Activated naive CD8-positive, alpha-beta T cell treated with anti-CD3 and anti-CD28 coated beads, Interleukin-2, amount 50 U/mL, for 16 hours (primary cell): Measurements from ENCODE around the gene GUCA1C.

Experiments
- DNase-seq: peaks from one replicate; pipeline ENCODE4 v3.0.0-alpha.2; 2020; ENCODE audit warnings: low read depth, low spot score

The GUCA1C gene

DNA sequence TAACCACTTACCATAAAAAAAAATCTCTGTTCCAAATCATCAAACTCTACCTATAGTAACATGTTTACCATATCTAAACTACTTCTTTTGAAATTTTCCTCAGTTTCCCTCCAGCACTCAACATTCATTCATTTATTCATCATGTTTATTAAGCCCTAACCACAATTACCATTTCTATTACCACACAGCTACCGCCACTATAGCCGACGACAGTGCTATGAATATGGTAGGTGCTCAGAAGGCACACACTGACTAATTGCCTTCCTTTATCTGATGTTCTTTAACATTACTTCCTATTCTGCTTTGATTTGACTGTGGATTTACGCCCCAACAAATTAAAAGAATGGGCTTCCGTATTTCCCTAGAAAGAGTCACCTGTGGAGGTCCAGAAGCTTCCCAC is 43.9 kb downstream of the GUCA1C start:
- DNase-seq: no peak

DNA sequence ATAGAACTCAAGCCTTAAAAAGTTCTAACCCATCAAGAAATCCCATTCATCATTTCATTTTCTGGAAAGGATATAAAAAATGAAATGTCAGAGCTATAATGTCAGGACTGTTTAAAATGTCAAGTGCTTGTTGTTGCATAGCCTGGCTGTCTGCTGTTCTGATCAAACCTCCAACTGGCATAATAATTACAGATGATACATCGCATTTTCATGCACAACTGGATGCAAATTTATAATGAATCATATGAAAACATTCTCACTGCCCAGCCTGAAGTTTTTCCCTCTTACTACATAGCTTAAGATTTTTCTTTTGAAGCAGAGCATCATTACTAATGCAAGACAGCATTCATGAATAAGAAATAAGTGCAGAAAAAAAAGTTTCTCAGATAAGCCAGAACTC is 46.5 kb downstream of the GUCA1C start:
- no peak for DNase-seq

DNA sequence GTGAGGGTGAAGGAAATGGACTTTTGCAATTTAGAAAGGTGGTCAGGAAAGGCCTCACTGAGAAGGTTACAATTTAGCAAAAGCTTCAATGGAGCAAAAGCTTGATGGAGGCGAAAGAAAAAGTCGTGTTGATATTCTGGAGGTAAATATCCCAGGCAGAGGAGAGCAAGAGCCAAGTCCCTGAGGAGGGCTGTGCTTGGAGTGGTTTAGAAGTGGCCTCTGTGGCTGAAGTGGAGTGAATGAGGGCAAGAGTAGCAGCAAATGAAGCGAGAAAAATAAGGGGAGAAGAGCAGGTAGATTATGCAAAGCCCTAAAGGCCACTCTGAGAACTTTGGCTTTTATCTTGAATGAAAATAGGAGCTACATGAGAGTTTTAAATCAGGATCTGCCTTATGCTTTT is 54.1 kb downstream of the GUCA1C start:
- DNase-seq: no peak

DNA sequence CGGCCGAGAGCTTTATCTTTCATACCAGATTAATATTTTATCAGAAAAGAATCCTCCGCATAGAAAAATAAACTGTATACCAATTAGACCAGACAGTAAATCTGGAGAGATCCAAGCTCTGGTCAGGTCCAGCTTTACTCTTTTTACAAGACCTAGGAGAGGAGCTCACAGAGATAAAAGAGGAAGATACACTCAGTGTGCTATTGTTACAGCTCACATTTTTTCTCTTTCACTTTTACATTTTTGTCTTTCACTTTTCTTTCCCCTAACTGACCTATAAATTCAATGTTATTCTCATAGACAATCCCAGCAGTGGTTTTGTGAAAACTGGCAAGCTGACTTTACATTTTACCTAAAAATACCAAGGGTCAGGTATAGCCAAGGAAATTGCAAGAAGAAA is 55.8 kb downstream of the GUCA1C start:
- DNase-seq: no peak

DNA sequence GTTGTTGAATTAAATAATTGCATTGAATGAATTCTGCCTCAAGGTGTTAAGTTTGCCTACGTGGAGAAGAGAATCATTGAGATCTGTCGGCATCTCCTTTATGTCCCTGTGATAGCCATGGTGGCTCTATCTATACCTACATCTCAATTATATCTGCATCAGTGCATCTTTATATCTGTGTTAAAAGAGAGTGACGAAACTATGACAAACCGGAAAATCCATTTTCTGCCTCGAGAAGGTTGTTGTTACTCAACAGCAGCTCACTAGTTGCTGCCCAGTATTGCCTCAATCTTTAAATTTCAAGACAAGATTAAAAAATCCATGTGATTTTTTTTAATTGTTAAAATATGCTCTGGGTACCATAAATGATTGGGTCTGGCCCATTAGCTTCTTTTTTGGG is 58.7 kb downstream of the GUCA1C start:
- no peak for DNase-seq

DNA sequence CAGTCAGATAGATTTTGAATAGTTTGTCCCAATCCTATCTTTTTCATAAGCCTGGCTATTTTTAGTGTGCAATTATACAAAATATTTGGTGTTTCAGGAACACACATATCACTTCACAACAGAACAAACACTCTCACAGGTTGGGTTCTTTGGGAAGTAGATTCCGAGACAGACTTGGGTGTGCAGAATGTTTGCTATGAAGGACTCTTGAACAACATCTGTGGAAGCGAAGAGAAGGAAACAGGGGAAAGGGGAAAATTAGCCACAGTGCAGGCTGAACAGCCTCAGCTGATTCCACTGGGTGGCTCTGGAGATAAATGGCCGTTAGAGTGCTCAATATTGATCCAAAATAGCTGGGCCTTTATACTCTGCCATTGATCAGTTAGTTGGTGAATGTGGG is 61.8 kb downstream of the GUCA1C start:
- no peak for DNase-seq

DNA sequence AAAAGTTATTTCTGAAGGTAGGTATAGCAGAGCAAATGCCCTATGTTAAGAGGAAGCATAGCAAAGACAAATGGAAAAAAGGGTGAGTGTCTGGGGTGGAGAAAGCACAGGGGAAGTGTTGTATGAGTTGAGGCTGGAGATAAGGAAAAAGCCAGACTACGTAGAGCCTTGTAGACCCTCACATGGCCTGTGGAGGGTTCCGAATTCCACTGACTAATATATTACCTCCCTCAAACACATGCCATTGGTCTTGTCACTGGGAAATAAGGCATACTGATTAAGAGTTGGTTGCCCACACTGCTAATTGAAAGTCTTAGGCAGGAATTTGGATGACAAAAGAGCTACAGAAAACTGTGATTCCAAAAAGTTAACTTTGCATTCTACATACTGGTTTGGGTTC is 65.9 kb downstream of the GUCA1C start:
- DNase-seq: no peak

DNA sequence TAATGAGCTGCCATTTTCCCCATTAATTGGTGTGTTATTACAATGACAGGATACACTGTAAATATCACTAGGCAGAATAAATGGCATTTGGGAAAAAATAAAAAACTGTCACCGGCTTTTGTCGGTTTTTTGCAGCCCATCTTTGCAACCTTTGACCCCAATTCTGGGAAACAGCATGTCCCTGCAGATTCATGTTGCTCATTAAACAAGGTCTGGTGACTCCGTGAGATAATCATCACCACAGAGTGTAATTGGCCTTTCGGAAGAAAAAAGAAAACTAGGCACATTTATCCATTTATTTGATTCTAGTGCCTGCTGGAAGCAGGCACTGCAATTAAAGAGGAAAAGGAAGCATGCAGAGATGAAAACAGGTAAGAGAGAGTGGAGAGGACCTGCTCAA is 66.6 kb downstream of the GUCA1C start:
- no peak for DNase-seq

DNA sequence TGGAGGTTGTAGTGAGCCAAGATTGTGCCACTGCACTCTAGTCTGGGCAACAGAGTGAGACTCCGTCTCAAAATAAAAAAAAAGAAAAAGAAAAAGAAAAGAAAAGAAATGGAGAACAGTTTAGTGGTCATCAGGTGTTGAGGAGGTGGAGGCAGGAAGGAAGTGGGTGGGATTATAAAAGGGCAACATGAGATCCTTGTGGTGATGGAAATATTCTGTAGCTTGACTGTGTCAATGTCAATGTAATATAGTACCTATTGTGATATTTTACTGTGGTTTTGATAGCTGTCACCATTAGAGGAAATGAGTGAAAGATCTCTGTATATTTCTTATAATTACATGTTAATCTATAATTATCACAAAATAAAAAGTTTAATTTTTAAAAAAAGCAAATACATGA is 70.3 kb downstream of the GUCA1C start:
- DNase-seq: no peak

DNA sequence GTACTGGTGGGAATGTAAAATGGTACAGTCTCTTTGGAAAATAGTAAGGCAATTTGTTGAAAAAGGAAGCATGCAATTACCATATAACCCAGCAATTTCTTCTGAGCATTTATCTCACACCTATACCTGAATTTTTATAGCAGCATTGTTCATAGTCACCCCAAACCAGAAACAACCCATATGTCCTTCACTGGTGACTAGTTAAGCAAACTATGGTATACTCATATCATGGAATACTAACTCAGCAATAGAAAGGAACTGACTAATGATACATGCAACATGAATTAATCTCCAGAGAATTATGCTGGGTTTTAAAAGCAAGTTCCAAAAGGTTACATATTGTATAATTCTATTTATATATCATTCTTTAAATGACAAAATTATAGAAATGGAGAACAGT is 70.9 kb downstream of the GUCA1C start:
- no peak for DNase-seq

DNA sequence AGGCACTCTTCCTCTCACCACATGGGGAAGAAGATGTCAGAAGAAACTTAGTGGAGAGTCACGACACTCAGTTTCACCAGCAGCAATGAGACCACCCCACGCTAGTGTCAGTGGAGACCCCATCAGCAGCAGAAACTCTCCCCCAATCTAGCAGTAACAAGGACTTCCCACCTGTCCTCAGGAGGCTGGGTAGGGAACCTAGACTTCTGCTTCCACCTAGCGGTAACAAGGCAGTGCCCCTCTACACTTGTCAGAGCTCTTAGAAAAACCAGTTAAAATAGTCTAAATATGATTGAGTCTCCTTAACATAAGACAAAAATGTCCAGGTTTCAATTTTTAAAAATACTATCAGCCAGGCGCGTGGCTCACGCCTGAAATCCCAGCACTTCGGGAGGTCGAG is 73.8 kb downstream of the GUCA1C start:
- DNase-seq: no peak

DNA sequence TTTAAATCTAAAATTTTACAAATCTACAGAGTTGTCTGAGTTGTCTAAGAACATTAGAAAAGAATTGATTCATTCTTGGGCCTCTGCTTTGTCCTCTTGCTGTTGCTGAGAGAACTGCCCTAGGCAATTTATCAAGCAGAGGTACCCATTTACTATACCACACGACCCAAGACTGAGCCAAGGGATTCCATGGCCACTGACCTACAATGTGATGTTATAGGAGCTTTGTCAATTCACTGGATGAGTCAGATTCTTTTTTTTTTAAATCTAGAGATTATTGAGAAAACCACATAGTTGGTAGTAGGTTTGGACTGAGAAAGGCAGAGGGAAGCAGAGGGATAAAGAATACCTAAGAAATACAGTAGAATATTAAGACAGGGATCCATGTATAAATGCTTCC is 75.8 kb downstream of the GUCA1C start:
- no peak for DNase-seq

DNA sequence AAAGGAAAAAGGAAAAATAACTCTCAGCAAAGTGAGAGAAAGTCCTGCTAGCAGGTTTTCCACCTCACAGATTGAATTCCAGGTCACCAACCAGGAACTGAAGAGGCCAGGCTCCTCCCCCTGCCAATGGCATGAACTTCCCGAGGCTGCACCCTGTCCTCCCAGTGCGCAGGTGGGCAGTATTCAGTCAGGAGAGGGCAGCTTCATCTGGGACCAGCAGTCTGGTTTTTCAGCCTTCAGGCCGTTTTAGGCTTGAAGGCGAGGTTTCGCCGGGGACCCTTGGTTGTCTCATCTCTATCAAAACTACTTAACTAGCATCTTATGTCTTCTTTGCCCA is 89.9 kb downstream of the GUCA1C start:
- DNase-seq: no peak

DNA sequence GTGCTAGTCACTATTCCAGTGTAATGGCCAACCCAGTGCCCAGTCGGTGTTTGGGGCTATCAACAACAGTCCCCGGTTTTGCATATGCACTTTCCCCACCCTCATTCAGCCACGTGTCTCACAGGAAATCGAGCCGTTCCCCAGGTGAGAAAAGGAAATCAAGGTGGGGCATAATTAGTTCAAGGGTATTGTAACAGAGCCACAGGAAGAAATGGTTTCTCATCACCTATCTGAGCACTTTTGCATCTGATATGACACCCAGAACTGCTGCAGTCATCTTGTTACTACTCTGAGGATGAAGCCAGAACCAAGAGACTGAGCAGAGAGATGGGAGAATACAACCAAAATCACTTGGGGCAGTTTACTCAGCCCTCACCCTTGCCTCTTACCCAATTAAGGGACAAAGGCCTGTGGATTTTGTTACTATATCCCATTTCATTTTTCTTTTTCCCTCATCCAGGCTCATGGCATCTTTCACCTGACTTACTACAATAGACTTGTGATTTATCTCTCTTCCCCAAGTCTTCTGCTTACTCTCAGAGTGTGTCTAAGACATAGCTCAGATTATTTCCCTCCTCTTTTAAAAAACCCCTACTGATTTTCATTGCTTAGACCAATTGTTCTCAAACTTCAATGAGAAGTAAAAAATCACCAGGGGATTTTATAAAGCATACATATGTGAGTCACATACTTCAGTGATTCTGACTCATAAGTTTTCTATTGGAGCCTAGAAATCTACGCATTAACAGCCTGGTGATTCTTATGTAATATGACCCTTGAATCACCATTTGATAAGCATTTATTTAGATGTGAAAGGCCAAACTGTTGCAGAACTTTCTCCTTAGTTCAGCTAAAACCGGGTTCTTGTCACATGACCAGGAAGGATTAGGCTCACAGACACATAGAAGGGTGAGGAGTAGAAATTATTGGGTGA is 90.5 kb downstream of the GUCA1C start:
- no peak for DNase-seq

DNA sequence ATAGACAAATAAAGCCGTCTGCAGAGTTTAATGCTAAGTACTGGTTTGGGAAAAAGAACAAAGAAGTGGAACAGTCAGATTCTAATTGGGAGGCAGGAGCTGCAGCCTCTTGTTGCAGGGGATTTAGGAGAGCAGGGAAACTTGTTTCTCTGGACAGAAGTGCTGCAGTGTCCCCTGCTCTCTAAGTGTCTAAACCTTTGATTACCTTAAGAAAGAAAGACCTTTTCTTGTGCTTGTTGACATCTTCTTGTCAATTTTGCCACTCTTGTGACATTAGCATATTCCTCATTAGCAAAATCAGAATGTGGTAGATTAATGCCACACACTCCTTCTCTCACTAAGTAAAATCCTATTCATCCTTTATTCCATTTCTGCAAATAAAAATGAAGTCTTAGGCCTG is 92.3 kb downstream of the GUCA1C start:
- no peak for DNase-seq
